GM19025 (cell line): ENCODE results near the gene COL11A1.
"Not testable (repeated sequence)": the region's sequence is repeated elsewhere in the genome, so short reads cannot be mapped to it uniquely, and the experiment has no call there.

ENCODE experiments used
- ATAC-seq: cut with Tn5 transposase; IDR thresholded peaks from one replicate; pipeline ENCODE4 v1.9.1; 2021; ENCODE audit warnings: mild to moderate bottlenecking, low read depth, moderate library complexity; ENCODE audit not compliant: unreplicated experiment

The COL11A1 gene

DNA sequence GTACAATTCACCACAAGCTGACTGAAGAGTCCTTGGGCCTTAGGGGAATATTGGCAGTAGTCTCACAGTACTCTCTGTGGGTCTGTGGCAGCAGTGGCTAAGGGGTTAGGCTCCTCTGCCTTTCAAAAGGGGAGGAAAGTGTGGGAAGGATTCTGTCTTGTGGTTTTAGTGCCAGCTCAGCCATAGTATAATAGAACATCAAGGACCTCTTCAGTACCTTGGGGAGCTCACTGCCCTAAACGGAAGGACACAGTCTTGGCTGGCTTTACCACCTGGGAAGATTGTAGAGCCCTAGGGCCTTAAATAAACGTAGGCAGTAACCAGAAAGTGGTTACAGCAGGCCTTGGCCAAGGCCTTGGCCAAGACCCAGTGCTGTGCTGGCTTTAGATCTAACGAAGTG is 265.7 kb downstream of the COL11A1 start:
- ATAC-seq, result no peak

DNA sequence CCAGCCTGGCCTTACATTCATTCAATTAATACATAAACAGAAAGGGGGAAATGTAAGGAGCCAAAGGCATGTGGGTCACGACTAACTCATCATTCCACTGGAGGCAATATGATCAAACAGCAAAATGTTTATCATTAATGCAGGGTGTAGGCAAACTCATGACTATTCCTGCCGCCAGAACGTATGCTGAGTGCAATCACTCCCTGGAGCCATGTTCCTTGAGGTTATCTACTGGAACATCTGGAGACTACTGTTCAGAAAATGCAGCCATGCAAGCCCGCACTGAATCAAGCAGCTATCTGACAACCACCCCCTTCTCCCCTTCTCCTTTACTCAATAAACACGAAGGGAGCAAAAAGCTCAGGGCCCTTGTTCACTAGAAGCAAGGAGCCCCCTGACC is 267.6 kb downstream of the COL11A1 start:
- ATAC-seq, result no peak

DNA sequence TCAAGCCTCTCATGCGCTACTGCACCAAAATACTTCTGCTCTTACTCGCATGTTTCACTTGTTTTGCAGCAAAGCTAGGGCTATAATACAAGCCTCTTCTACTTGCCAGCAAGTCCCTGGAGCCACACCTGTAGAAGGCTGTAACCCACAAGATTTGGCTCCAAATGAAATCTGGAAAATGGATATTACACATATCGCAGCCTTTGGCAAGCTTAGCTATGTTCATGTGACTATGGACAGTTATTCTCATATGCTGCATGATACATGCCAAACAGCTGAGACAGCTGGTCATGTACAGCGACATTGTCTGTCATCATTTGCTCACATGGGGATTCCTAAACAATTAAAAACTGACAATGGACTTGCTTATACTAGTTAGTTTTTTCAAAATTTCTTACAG is 270.3 kb downstream of the COL11A1 start:
- ATAC-seq, result no peak

- ATAC-seq, result no peak
Measured at GRCh38 chr1:102837551-102837950, 270.8 kb downstream of the COL11A1 start.

DNA sequence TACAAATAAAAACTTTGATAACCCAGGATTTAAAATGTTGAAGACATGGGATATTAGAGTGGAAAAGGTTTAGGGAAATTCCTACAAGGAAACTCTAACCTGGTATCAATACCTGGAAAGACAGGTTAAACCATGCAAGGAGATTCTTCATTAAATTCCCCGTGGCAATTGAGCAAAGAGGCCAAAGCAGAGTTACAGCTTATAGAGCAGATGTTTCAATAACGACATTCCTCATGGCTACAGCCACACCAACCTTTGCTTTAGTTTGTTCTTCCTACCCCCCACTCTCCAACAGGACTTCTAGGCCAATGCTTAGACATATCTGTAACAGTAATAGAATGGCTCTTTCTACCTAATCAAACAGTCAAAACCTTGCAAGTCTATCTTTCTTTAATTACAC is 271.3 kb downstream of the COL11A1 start:
- ATAC-seq, result no peak

- no peak for ATAC-seq
Measured at GRCh38 chr1:102834688-102835320, 273.5 kb downstream of the COL11A1 start.

- no peak for ATAC-seq
Measured at GRCh38 chr1:102833151-102833550, 275.2 kb downstream of the COL11A1 start.

DNA sequence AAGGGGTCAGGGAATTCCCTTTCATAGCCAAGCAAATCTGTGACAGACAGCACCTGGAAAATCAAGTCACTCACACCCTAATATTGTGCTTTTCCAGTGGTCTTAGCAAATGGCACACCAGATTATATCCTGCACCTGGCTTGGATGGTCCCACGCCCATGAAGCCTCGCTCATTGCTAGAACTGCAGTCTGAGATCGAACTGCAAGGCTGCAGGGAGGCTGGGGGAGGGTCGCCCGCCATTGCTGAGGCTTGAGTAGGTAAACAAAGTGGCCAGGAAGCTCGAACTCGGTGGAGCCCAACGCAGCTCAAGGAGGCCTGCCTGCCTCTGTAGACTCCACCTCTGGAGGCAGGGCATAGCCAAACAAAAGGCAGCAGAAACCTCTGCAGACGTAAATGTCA is 281.6 kb downstream of the COL11A1 start:
- not testable (repeated sequence) for ATAC-seq
